Measurements from ENCODE around the gene FGFR2.
"Not testable (repeated sequence)": the region's sequence is repeated elsewhere in the genome, so short reads cannot be mapped to it uniquely, and the experiment has no call there.

The FGFR2 gene

DNA sequence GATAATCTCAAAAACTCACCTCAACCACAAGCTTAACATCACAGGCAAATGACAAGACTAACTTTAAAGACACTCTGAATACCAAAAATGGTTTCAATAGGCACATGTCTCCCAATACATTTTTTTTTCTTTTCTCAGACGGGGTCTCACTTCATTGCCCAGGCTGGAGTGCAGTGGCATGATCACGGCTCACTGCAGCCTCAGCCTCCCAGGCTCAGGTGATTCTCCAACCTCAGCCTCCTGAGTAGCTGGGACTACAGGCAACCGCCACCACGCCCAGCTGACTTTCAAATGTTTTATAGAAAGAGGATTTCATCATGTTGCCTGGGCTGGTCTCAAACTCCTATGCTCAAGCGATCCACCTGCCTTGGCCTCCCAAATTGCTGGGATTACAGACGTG is 77.7 kb downstream of the FGFR2 start:
- not testable (repeated sequence) for DNase-seq

DNA sequence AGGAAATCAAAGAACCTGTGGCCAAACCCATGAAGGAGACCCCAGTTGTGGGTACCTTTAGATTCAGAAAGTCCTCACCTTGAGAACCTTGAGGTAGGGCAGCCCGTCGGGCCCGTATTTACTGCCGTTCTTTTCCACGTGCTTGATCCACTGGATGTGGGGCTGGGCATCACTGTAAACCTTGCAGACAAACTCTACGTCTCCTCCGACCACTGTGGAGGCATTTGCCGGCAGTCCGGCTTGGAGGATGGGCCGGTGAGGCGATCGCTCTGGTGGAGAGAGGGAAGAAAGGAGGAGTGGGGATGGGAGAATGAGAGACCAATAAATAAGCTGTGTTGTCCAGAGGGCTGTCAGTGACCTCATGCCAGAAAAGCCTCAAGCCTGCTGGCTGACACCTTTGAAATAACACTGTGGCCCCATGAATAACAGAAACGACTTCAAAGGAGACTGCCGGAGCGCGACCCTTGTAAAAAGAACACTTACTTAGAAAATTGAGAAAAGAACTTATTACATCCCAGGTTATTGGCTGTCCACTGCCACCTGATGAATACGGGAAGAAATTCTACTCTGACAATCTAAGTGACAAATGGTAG is 78.2 kb downstream of the FGFR2 start:
- no peak for DNase-seq

DNA sequence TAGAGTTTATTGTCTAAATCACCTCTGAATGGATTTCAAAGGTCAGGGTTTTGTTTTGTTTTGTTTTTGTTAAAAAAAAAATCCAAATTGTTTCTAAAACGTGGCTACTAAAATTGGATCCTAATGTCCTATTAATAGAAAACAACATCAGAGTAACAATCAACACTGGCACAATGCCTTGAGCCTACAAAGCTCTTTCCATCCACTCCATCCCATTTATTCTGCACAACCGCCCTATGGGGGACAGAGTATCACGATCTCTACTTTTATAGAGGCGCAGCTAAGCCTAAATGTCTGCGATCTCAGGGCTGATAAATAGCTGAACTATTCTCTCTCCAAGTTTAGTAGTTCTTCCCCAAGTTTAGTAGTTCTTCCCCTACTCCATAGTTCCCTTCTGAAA is 78.8 kb downstream of the FGFR2 start:
- DNase-seq = no peak

DNA sequence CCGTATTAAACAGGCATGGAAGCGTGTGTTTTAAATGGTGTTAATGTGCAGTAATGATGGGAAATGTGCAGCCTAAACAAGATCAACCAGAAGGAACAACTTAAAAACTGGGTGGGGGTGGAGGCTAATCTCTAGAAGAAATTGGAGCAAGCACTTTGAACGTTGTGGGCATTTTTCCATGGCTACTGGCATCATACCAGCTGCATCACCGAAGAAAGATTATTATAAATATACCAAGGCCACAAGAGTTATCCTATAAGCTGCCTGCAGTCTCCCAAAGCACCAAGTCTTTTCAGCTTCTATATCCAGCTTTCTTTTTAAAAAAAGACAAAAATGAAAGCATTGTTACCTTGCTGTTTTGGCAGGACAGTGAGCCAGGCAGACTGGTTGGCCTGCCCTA is 79.9 kb downstream of the FGFR2 start:
- DNase-seq = no peak

DNA sequence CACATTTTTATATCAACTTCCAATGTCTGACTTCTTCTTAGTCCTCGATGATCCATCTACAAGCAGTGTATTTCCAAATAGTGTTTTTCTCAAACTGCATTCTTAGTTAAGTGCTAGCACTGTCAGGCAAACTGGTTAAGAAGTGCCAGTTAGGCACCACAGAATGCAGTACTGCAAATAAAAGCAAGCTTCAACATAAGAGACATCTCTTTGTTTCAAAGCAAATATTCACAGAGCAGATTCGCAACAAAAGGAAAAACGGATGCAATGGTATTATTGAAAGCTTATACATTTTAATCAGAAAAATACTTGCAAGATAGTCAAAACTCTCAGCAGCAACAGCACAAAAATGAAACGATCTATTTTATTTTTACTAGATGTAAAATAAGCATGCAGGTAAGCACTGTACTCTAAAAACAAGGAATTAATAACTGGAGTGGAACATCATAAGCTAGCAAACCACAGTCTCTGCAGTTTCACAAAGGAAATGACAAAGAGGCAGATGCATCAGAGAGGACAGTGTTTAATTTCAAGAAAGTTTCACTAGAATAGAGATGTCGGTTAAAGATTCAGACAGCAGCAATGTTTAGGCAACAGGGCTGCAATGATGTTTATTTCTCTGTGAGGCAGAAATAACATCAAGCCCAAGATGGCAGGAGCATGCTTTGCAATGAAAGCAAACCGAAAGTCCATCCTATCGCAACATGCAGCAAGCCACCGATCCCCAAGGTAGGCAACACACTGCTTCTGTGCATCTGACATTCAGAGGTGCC is 82.0 kb downstream of the FGFR2 start:
- DNase-seq = no peak

DNA sequence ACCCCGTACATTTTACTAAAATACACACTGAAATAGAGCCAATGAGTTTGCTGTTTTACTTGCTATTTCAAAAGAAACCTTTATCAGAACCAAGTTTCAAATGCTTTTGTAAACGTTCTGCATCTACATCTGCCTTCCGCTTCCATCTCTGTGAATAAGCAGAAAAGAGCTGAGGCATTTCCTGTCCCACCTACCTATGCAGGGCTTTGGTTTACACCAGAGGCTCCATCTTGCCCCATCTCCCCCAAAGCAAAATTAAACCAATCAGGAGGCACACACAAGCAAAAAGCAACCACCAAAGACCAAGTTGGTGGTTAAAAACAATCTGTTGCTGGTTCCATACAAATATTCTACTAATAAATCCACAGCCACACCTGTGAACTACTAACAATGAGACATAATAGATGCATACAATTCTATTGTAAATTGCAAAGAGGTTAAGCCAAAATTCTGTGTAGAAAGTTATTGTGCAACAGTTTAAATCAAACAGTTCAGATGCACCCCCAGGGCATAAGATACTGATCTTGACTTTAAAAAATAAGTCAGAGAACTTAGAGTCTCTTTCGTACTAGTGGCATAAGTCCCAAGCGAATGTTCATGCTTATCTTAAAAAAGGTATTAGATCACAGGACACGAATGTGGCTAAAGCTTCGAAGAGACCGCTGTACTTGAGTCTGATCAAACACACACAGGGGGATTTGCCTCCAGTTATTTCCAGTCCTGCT is 83.9 kb downstream of the FGFR2 start:
- DNase-seq = no peak

DNA sequence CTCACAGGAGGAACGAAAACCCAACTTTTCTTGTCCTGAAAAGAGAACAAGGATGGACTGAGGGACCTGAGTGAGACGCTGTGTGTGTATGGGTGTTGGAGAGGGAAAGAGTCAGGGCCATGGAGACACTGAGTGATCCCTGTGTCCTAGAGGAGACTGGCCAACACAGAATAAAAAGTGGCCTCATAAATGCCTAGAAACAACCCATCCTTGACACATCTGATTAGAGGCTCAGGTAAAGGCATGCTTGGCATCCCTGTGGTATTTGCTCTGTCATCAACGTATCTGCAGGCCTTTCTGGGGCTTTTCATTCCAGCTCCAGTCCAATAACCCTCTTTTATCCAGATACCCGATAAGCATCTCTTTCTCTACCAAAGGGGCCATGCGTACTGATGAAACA is 86.3 kb downstream of the FGFR2 start:
- no peak for DNase-seq

DNA sequence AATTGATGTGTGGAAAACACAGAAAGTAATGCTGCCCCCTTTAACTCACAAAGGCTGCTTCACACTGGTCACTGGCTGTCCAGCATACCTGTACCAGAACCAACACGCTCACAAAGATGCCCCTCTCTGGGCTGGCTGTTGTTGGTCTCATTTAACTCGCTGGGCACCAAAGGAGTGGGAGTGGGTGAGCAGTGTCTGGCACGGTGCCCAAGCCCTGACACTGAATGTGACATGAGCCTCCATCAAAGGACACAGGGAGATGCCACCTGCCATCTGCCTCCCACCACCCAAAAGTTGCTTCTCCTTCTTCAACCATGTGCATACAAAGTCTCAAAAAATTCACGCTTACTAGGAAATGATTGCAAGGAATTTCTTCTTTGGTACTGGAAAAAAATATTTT is 86.8 kb downstream of the FGFR2 start:
- DNase-seq = no peak

DNA sequence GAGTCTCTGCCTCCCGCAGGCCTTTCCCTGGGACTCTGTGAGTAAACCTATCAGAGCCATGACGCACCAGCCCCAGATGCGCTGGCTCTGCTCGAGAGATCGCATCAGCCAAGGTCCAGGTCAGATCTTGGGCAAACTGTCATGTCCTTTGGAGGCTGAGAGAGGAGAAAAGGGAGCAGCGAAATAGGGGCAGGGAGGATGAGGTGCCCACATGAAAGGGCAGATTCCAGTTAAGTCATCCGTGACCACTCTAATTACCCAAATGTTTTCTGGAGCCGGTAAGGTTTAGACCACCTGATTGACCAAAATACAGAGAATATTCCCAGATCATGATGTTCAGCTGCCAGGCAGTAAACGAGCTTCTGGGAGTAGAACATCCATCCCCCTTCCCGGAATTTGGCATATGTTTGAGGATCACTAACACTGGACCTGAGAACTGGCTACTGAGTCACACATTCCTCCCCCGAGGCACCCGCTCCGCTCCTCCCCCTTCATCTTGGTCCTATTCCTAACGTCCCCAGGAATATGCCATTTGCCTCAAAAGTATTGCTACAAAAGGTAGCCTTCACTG is 88.0 kb downstream of the FGFR2 start:
- DNase-seq = no peak

DNA sequence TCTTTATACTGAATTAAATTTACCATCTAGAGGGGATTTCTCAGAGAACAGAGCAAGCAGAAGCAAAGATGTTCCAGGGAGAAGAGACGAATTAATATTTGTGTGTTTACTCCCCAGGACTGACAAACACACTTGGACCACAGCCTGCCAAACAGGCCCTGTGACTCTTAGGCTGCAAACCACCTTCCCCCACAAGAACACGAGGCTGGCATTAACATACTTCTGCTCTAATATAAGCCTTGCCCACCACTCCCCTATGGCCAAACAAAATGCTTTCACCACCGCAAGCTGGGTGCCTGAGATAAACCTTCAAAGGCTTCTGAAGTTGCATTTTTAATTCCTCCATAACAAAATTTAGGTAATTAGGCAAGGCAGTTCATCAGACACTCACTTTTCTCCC is 88.4 kb downstream of the FGFR2 start:
- DNase-seq = no peak

DNA sequence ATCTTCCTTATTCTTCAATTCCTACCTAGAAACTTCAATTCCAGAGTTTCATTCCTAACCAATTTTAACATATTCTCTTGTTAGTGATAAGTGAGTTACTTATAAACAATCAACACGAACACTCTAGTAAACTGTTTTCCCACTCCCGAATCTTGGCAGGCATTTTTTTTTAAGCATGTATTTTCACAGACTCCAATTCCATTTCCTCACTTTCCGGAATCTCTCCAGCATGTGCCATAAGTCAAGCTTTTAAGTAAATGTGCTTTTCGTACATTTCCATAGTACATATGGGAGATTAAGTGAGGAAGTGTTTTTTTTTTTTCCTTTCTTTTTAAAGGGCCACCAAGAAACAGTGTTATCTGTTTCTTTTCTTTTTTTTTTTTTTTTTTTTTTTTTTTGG is 89.1 kb downstream of the FGFR2 start:
- no peak for DNase-seq

DNA sequence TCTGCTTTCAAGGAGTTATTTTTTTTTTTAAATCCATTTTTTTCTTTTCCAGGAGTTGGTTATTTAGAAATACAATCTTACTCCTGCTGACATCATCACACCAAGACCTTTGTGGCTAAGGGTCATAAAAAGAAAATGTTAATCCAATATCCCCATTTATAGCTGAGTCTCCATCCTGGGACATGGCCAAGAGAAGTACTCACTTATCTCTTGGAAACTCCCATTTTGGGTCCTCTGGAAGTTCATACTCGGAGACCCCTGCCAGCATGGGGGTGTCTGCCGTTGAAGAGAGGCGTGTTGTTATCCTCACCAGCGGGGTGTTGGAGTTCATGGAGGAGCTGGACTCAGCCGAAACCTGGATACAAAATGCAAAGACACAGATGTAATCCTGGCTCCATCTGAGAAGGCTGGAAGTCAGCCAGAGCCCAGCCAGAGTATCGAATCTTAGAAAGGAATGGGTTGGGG is 94.6 kb downstream of the FGFR2 start:
- DNase-seq = peak; percentile 47

DNA sequence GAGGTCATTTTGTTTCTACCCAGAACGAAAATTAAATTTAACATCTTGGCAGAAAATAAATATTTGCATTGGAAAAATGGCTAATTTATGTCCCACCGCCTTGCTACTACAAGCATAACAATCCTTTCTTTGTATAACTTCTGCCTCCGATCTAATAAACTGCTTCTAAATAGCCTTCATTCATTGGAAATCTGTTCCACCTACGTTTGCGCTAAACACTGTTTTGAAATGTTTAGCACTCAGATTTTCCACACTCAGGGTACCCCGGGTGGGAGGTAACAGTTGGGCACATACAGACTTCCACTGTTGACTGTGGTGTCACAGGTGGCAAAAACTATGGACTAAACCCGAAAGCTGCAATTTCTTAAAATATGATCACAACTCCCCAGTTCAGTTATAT is 96.4 kb downstream of the FGFR2 start:
- no peak for DNase-seq

DNA sequence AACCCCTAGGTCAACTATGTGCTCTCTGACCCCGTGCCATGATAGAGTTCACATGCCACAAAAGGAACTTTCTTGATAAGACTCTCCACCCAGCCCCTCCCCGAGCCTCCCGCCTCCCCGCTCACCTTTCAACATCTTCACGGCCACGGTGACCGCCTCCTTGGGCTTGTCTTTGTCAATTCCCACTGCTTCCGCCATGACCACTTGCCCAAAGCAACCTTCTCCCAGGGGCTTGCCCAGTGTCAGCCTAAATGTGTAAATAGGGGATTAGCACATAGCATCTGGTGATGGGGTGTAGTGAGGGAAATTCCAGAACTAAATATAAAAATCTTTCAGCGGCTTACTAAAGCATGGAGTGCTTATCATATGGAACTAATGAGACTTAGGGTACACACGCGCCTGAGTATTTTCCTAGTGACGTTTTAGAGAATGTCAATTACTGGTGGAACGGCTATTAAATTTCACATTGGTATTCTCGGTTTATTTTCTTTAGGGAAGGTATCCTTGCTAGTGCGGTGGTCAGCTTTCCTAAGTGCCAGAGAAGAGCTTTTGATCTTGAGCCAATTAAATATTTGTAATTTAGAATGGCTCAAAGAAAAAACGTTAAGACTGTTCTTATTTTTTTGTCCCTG is 97.4 kb downstream of the FGFR2 start:
- DNase-seq = no peak

DNA sequence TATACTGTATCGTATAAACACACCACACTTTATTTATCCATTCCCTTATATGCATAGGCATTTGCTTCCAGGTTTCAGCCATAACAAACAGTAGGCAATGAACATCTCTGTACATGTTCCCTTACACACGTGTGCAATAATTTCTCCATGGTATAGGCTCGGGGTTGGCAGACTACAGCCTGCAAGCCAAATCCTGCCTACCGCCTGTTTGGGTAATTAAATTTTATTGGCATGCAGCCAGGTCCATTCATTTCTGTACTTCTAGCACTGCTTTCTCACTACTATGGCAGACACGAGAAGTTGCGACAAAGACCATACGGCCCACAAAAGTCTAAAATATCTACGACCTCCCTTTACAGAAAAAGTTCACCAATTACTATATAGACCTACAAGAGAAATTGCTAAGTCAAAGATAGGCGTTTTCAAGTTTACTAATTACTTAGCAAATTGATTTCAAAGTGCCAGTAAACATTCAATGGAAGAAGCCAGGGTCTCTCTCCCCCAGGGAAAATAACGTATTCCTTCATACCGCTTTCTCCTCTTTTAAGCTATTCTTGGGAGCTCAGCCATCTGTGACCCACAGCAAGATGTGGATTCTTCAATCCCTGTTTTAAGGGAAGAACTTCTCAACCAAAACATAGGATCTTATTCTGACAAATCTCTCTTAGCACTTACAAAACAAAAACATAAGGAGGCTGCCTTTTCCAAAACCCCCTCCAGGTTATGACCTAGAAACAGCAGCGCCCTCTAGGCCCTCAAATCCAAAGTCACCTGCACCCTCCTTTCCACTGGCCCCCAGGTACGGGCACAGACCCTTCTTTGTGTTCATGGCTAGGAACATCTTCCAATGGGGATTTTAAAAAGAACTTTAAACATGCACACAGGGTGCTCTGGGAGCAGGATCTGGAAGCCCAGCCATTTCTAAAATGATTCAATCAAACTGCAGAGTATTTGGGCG is 100.5 kb downstream of the FGFR2 start:
- no peak for DNase-seq

DNA sequence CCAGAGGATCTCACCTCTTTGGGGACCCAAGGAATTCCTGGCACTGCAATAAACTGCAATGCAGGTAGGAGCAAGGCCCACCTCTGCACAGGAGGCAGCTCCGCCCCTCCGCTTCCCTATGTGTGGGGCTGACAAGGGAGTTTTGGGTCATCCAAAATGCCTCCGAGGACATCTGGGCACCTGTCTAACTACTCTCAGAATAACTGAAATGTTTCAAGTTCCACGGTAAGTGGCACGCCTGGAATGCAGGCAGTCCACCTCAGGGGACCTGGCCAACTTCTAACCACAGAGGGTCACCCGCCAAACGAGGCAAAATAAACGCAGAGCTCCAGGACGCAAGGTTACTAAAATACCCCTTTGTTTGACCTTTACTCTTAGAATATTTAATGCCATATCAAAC is 102.5 kb downstream of the FGFR2 start:
- DNase-seq = no peak

DNA sequence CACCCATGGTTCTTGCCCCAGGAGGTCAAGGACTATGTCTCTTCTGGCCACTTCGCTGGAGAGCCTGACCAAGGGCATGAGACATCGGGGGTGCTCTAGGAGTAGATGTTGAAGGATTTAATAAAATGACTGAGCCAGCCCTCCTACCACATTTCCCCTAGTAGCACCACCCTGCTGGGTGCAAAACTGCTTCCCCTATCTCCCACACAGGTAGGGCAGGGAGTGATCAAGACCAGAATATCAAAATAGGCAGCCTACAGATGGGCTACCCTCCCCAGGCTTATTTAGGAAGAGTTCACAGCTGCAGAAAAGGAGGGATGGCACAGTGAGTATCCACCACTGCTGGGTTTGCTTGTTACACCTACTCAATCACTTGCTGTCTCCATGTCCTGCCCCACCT is 103.9 kb downstream of the FGFR2 start:
- DNase-seq = no peak

DNA sequence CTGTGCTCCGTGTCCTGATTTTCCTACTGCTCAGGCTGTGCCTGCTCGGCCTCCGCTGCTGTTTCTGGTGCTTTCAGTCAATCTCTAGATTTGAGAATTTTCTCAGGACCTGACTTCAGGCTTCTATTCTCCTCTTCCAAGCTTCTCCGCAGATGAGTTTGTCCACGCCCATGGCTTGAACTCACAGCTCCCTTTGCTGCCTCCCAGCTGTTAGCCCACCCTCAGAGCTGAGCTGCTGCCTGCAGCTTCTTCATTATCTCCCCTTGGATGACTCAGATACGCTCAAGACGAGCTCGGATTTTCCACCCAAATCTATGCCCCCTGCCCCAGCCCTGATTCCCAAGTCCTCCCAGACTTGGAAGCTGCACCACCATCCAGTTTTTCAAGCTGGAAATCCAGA is 104.7 kb downstream of the FGFR2 start:
- DNase-seq = no peak

DNA sequence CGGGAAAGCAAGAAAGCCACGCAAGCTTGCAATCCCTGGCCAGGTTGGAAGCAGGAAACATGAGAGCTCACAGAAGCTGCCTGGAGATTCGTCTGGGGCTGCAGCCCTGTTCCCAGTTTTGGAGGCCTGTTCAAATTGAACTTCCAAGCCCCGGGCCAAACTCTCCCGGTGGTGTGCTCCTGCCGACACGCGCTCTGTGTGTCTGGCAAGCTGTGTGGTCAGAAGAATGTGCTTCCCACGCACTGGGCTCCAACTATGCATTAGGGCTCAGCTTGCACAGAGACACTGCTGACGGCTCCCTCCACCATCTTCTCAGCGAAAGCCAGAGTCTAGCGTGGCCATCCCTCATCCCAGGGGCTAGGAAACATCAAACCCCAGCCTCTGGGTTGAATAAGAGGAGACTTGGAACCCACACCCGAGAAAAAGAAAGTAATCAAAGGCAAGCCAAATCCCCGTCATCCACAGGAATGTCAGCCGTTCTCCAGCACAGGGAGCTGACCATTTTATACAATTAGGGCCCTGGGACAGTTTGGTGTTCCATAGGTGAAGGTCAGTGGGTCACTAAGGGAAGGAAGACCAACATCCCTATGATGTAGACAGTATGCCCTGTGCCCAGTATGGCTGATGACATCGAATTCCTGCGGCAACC is 107.2 kb downstream of the FGFR2 start:
- peak; percentile 88 for DNase-seq

DNA sequence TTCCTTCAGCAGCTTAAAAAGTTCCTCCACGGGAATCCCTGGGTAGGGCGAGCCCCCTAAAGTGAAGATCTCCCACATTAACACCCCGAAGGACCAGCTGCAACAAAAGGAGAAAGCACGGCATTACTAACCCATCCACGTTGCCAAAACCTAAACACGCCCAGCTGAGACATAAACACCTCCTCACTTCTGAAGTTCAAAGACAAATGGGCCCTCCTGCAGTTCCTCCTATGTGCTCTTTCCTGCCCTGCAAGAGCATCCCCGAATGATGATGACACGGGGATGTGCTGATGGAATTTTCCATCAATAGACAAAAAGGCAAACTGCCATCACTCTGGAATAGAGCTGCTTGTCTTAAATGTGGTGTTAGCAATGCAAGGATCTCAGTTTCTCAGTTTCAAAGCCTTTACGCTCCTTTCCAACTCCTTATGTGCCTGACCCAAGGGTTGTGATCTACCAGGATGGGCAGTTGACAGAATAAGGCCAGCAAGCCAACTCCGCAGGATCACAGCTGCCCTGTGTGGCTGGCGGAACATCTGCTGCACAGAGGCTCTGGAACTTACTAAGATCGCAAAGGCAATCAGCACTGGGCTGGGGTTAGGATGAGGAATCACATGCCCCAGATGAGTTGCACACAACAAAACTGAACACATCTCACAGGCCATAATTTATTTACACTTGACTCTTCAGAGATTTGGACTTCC is 112.7 kb downstream of the FGFR2 start:
- DNase-seq = no peak

DNA sequence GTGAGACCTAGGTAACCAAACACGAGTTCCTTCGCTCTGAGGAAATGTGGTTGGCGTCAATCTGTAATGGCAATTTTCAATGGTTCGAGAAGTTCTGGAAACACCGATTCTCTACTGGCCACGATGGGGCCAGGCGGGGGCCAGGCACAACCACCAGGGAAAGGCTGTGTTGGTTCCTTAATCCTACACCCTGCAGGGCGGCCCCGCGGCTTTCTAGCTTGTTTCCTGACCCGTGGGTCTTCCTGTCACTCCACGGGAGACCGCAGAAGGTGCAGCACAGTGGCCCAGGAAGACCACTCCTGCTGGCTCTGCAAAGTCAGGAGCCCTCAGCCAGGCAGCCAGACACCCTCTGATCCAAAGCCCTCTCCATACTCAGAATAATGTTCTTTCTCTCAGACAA is 113.4 kb downstream of the FGFR2 start:
- no peak for DNase-seq

Data from left hindlimb (tissue), 1 donor.